ENCODE results near the gene RAI14.

DNA sequence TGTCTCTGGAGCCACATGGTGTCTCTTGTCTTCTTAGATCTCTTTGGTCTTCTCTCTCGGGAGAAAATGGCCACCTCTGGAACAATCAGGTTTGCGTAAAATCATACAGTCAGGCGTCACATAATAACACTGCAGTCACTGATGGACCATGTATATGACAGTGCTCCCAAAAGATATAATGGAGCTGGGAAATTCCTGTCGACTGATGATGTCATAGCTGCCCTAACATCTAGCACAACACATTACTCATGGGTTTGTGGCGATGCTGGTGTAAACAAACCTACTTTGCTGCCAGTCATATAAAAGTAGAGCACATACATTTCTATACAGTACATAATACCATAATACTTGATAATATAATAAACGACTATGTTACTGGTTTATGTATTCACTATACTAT, 30.1 kb upstream of the RAI14 start:
- TF ChIP-seq, protein P1, sequence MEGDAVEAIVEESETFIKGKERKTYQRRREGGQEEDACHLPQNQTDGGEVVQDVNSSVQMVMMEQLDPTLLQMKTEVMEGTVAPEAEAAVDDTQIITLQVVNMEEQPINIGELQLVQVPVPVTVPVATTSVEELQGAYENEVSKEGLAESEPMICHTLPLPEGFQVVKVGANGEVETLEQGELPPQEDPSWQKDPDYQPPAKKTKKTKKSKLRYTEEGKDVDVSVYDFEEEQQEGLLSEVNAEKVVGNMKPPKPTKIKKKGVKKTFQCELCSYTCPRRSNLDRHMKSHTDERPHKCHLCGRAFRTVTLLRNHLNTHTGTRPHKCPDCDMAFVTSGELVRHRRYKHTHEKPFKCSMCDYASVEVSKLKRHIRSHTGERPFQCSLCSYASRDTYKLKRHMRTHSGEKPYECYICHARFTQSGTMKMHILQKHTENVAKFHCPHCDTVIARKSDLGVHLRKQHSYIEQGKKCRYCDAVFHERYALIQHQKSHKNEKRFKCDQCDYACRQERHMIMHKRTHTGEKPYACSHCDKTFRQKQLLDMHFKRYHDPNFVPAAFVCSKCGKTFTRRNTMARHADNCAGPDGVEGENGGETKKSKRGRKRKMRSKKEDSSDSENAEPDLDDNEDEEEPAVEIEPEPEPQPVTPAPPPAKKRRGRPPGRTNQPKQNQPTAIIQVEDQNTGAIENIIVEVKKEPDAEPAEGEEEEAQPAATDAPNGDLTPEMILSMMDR (conservative IDR thresholded peaks at IDR 0.05; ENCODE audit: low read length), result no peak
- no peak for TF ChIP-seq EZH2phosphoT487 (IDR thresholded peaks at IDR 0.05; ENCODE audit: borderline replicate concordance, low read depth, low read length)
